K562 (cell line): ENCODE measurements around the gene DDR2. TPM values are rescaled to one million over a fixed set of nuclear protein-coding genes. Genes with fewer than 3 reads are reported as not detected.

Source experiments
- ATAC-seq: fragments of 200-7000 bp; cut with Tn5 transposase; 3 replicates; pipeline ENCODE4 v1.9.1; 2020; ENCODE audit warnings: moderate library complexity
- BruUV-seq: library from RNA; stranded (reverse); fragments of 400-500 nt; replicated peaks from 2 replicates; lab custom pipeline; 2021; lab: Mats Ljungman, UMichigan
- CTCF ChIA-PET: fragments of 300-600 bp; formaldehyde crosslinking; extraction: SDS; loops from one replicate; lab custom pipeline; 2021; ENCODE audit warnings: low intra/inter-chr PET ratio; lab: Yijun Ruan, JAX
- POLR2A ChIA-PET: fragments of 300-600, 350-650 bp; sonication (Branson Sonifier 250); formaldehyde crosslinking; extraction: SDS; loops from one replicate; lab custom pipeline; 2021; ENCODE audit warnings: antibody characterized with exemption, inconsistent platforms; lab: Yijun Ruan, JAX
- DNase-seq, 4 experiments: peaks; one replicate each; pipeline versions ENCODE4 v3.0.0 to v3.0.0-alpha.2; 2011 to 2018; ENCODE audit warnings: low spot score in 3 of 4, mixed read lengths in 3 of 4; ENCODE audit errors: extremely low read depth in 1 of 4
- FAIRE-seq: peaks from 2 replicates; lab custom pipeline; 2011; peaks lifted over from hg19 to GRCh38; lab: Jason Lieb, UNC
- H2AFZ ChIP-seq: 2 replicates; pipeline ENCODE4 v1.6.0; 2011; ENCODE audit warnings: low read depth, low read length, control low read depth, inconsistent platforms
- H3K27ac ChIP-seq: fragments of 200-600 bp; 3 replicates; pipeline ENCODE4 v1.8.0; 2011; ENCODE audit warnings: low read depth, mild to moderate bottlenecking, control low read depth, inconsistent platforms, low read length, moderate library complexity, mixed read lengths; ENCODE audit errors: extremely low read depth
- H3K27me3 ChIP-seq, 2 experiments: fragments of 300-600 bp in 1 of 2; 2 replicates in 1 of 2; 3 replicates in 1 of 2; pipeline versions ENCODE4 v1.6.0 to v1.8.0; 2011; ENCODE audit warnings: inconsistent platforms in 2 of 2, low read length in 2 of 2, mild to moderate bottlenecking in 1 of 2, mixed read lengths in 1 of 2, moderate library complexity in 1 of 2; ENCODE audit not compliant: control insufficient read depth in 2 of 2, insufficient read depth in 2 of 2
- H3K36me3 ChIP-seq: fragments of 300-600 bp; 3 replicates; pipeline ENCODE4 v1.8.0; 2011; ENCODE audit warnings: mild to moderate bottlenecking, low read length, inconsistent platforms; ENCODE audit not compliant: control insufficient read depth, insufficient read depth
- H3K4me1 ChIP-seq, 2 experiments: fragments of 200-600 bp in 1 of 2; replicated peaks in 1 of 2; 2 replicates in 1 of 2; 3 replicates in 1 of 2; pipeline versions ENCODE4 v1.5.1 to v1.8.0; 2011; ENCODE audit warnings: inconsistent platforms in 2 of 2, low read length in 2 of 2, mild to moderate bottlenecking in 1 of 2, mixed read lengths in 1 of 2, moderate library complexity in 1 of 2; ENCODE audit not compliant: control insufficient read depth in 2 of 2, insufficient read depth in 2 of 2
- H3K4me2 ChIP-seq: 2 replicates; pipeline ENCODE4 v1.6.1; 2011; ENCODE audit warnings: low read length, control low read depth, inconsistent platforms, mixed read lengths; ENCODE audit not compliant: insufficient read depth
- H3K4me3 ChIP-seq: fragments of 200-600 bp; sonication (generic), shearing (Covaris generic); 2 replicates; pipeline ENCODE4 v1.5.1; 2016; ENCODE audit warnings: control low read depth, inconsistent platforms
- H3K79me2 ChIP-seq: fragments of 200-600 bp; 3 replicates; pipeline ENCODE4 v1.8.0; 2011; ENCODE audit warnings: low read length, inconsistent platforms; ENCODE audit not compliant: control insufficient read depth, insufficient read depth
- H3K9ac ChIP-seq, 2 experiments: 2 replicates each; pipeline versions ENCODE4 v1.6.0 to v1.6.1; 2011; ENCODE audit warnings: low read depth in 2 of 2, low read length in 2 of 2, control low read depth in 1 of 2, inconsistent platforms in 1 of 2, mild to moderate bottlenecking in 1 of 2, mixed read lengths in 1 of 2; ENCODE audit not compliant: insufficient read depth in 1 of 2
- H3K9me1 ChIP-seq: one replicate; pipeline ENCODE4 v1.6.0; 2011; ENCODE audit warnings: inconsistent platforms, mild to moderate bottlenecking, low read length, moderate library complexity; ENCODE audit not compliant: control insufficient read depth, insufficient read depth
- H3K9me3 ChIP-seq: replicated peaks from 2 replicates; pipeline ENCODE4 v1.5.1; 2011; ENCODE audit warnings: low read depth, low read length, inconsistent platforms; ENCODE audit not compliant: control insufficient read depth, insufficient read depth
- H4K20me1 ChIP-seq: replicated peaks from 2 replicates; pipeline ENCODE4 v1.6.1; 2011; ENCODE audit warnings: low read length, inconsistent platforms, mixed read lengths; ENCODE audit not compliant: control insufficient read depth, insufficient read depth
- ADNP ChIP-seq: fragments of 200-800 bp; sonication (Bioruptor generic); IDR thresholded peaks from 2 replicates; pipeline ENCODE4 v1.6.1; 2016; ENCODE audit warnings: missing genetic modification characterization, missing compliant biosample characterization
- ATF1 ChIP-seq, 2 experiments: fragments of 450-650 bp in 1 of 2; IDR thresholded peaks; 2 replicates each; pipeline ENCODE4 v1.6.1; 2016; ENCODE audit warnings: missing compliant biosample characterization in 1 of 2, missing genetic modification characterization in 1 of 2
- BCOR ChIP-seq: fragments of 450-650 bp; IDR thresholded peaks from 2 replicates; pipeline ENCODE4 v1.6.1; 2016
- CBFA2T2 ChIP-seq: fragments of 450-650 bp; conservative IDR thresholded peaks from 2 replicates; pipeline ENCODE4 v1.6.1; 2017; ENCODE audit warnings: mild to moderate bottlenecking
- CHD4 ChIP-seq: fragments of 200-600 bp; sonication (generic); IDR thresholded peaks from 3 replicates; pipeline ENCODE4 v1.6.1; 2012; ENCODE audit warnings: low read depth, mild to moderate bottlenecking, mixed read lengths, low read length, inconsistent platforms; ENCODE audit not compliant: insufficient read depth, insufficient replicate concordance, poor library complexity, severe bottlenecking
- CREB1 ChIP-seq, 2 experiments: sonication (generic) in 1 of 2; formaldehyde crosslinking in 1 of 2; IDR thresholded peaks; 2 replicates each; pipeline versions ENCODE4 v1.6.1 to v1.8.0; 2012 to 2022; ENCODE audit warnings: inconsistent platforms in 1 of 2, mild to moderate bottlenecking in 1 of 2, missing genetic modification reagents in 1 of 2, moderate library complexity in 1 of 2
- HDAC2 ChIP-seq: fragments of 450-650 bp; IDR thresholded peaks from 2 replicates; pipeline ENCODE4 v1.6.1; 2016; ENCODE audit warnings: mild to moderate bottlenecking
- HES1 ChIP-seq: fragments of 450-650 bp; IDR thresholded peaks from 2 replicates; pipeline ENCODE4 v1.6.1; 2016; ENCODE audit warnings: low read depth, mild to moderate bottlenecking, moderate library complexity
- KDM1A ChIP-seq, 2 experiments: fragments of 450-650 bp; IDR thresholded peaks; 2 replicates each; pipeline ENCODE4 v1.6.1; 2016; ENCODE audit warnings: mild to moderate bottlenecking in 2 of 2
- KHSRP ChIP-seq: fragments of 450-650 bp; IDR thresholded peaks from 2 replicates; pipeline ENCODE4 v1.6.1; 2017
- MNT ChIP-seq, 2 experiments: fragments of 450-650 bp; conservative IDR thresholded peaks; 2 replicates each; pipeline ENCODE4 v1.6.1; 2017; ENCODE audit warnings: mild to moderate bottlenecking in 2 of 2, moderate library complexity in 2 of 2
- MTA1 ChIP-seq: fragments of 450-650 bp; IDR thresholded peaks from 2 replicates; pipeline ENCODE4 v1.6.1; 2017; ENCODE audit warnings: borderline replicate concordance
- NFE2 ChIP-seq: IDR thresholded peaks from 2 replicates; pipeline ENCODE4 v1.6.1; 2014; ENCODE audit warnings: antibody characterized with exemption, low read depth
- NR1H2 ChIP-seq: sonication (generic); formaldehyde crosslinking; IDR thresholded peaks from 2 replicates; pipeline ENCODE4 v1.4.0; 2020; ENCODE audit warnings: mild to moderate bottlenecking, missing genetic modification reagents
- RBM25 ChIP-seq: fragments of 200-400 bp; formaldehyde crosslinking; IDR thresholded peaks from 2 replicates; pipeline ENCODE4 v1.6.1; 2018; ENCODE audit warnings: low read length, low read depth, moderate library complexity; ENCODE audit not compliant: severe bottlenecking
- RFX5 ChIP-seq: IDR thresholded peaks from 2 replicates; pipeline ENCODE4 v1.6.1; 2011; ENCODE audit warnings: low read depth, mild to moderate bottlenecking, improper control_type of control experiment, low read length
- ZBTB17 ChIP-seq: fragments of 450-650 bp; formaldehyde crosslinking; IDR thresholded peaks from 2 replicates; pipeline ENCODE4 v1.4.0; 2020; ENCODE audit warnings: mild to moderate bottlenecking
- WGBS: fragments of 100-300 bp; shearing (Covaris generic); methylation state at CpG from one replicate; pipeline ENCODE4 v1.1.6; 2016; ENCODE audit warnings: low coverage, mixed read lengths; ENCODE audit not compliant: insufficient coverage; ENCODE audit errors: missing lambda C conversion rate; 5-methylcytosine and 5-hydroxymethylcytosine counted together
- in situ Hi-C: fragments of 300-500 bp; cut with MboI; formaldehyde crosslinking; loops from 4 replicates; pipeline ENCODE4 v1.15.0; 2018; ENCODE audit warnings: inconsistent platforms, mixed read lengths
- intact Hi-C: fragments of 100-400 bp; cut with micrococcal nuclease; formaldehyde crosslinking; loops from 2 replicates; pipeline ENCODE4 v1.14.2; 2022
- polyA plus RNA-seq, 8 experiments: library from polyadenylated mRNA; depleted of rRNA in 4 of 8; stranded (reverse) in 5 of 8; unstranded in 3 of 8; fragments of >200 nt; fragmentation: Nextera tagmentation in 2 of 8; fragmentation: Illumina TruSeq in 1 of 8; extraction: Ambion mirVana in 2 of 8; extraction: Trizol in 1 of 8; gene quantifications; 2 replicates each; pipeline versions ENCODE4 v1.2.1 to v1.2.3, GENCODE V29; 2011 to 2014; ENCODE audit warnings: inconsistent platforms in 1 of 8, missing spikeins in 1 of 8
- total RNA-seq, 7 experiments: library from RNA; depleted of rRNA in 6 of 7; stranded (reverse); fragments of >200 nt in 6 of 7; fragmentation: Illumina TruSeq in 2 of 7; extraction: Trizol in 2 of 7; gene quantifications; 2 replicates each; pipeline versions ENCODE4 v1.2.1 to v1.2.3, GENCODE V29; 2011 to 2021; ENCODE audit warnings: low replicate concordance in 1 of 7
- TF ChIP-seq, protein P1 (sequence below), 2 experiments: fragments of 450-650 bp in 1 of 2; sonication (generic) in 1 of 2; formaldehyde crosslinking; conservative IDR thresholded peaks; 2 replicates each; pipeline versions ENCODE4 v1.4.0 to v1.8.1; 2020 to 2022; ENCODE audit warnings: mild to moderate bottlenecking in 1 of 2, missing genetic modification reagents in 1 of 2
- TF ChIP-seq, protein P2 (sequence below): fragments of 250-450 bp; sonication (Bioruptor Pico); IDR thresholded peaks from 2 replicates; pipeline ENCODE4 v1.5.0; 2022; ENCODE audit warnings: mild to moderate bottlenecking

Gene DDR2
- total and polyA plus RNA-seq, 9 of the 15 experiments (the other 6 are each of a cell fraction or from before 2014, with no cell fraction given), result 0.36 to 2.0 (median 1.1) TPM

DNA sequence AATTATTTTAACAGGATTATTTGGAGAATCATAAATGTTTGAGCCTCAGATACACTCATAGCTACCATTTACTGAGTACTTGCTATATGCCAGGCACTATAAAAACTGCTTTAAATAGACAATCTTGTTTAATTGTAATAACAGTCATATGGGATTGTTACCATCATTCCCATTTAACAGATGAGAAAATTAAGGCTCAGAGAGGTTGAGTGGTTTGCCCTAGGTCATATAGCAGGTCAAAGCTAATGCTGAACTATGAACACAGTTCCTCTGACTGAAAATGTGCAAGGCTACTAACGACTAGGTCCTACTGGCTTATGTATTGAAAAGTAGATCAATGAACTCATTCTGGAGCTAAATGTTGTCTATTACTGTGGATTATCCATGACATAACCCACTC, 63.4 kb downstream of the DDR2 start:
- no peak overlapping the region for H3K4me3 ChIP-seq
- no peak overlapping the region for H3K4me2 ChIP-seq
- 0 out of 2 replicates have a peak, but pooled peaks cover 4% of the 10 kb centered on the region for H4K20me1 ChIP-seq
- no peaks in the 10 kb centered on the region for H3K36me3 ChIP-seq
- peaks cover 0 to 8% of the 10 kb centered on the region in 2 experiments; a peak in 4 of 5 replicates for H3K4me1 ChIP-seq
- in situ Hi-C loops, result no loop called here
- H2AFZ ChIP-seq, result no peak overlapping the region
- no peaks in the 10 kb centered on the region for H3K9me1 ChIP-seq
- no peak for DNase-seq
- no peaks in the 10 kb centered on the region for H3K79me2 ChIP-seq
- intact Hi-C loops, result no loop called here
- no peak for ATAC-seq
- no peak for FAIRE-seq
- CTCF ChIA-PET, result no interaction called here
- no peak overlapping the region for H3K27ac ChIP-seq
- POLR2A ChIA-PET, result interaction anchor here (0.6 to 1.3 kb wide), 3 partner anchors 15 to 596 kb away, joined by 3 to 4 read pairs (median 4); no protein-coding TSS in a partner anchor
- peaks cover 0 to 5% of the 10 kb centered on the region in 2 experiments; a peak in 2 of 5 replicates for H3K27me3 ChIP-seq
- no peak overlapping the region for H3K9ac ChIP-seq
- 0% methylated on average over 1 of the region's 1 CpG for WGBS
- H3K9me3 ChIP-seq, result no peaks in the 10 kb centered on the region
- no TSS peak for BruUV-seq
- 0 out of 2 replicates have a peak, but pooled peaks have one; percentile 45 for TF ChIP-seq ADNP (tag)
- no peak for TF ChIP-seq CREB1 (IDR thresholded peaks at IDR 0.05)
- TF ChIP-seq CREB1 (CRISPR knock-in tag; IDR thresholded peaks at IDR 0.05), result no peak
- TF ChIP-seq ATF1 (CRISPR knock-in tag; IDR thresholded peaks at IDR 0.05), result no peak
- peak; percentile 10; the same call in 1 of the 2 replicates for TF ChIP-seq ATF1 (tag; IDR thresholded peaks at IDR 0.05)
- no peak for TF ChIP-seq NR1H2 (CRISPR knock-in tag)
- TF ChIP-seq BCOR, result peak; percentile 88
- TF ChIP-seq MNT (conservative IDR thresholded peaks at IDR 0.05), result no peak
- TF ChIP-seq ZBTB17 (CRISPR knock-in tag), result no peak
- TF ChIP-seq HES1, result no peak
- peak; percentile 89 for TF ChIP-seq RBM25
- peak; percentile 43 to 54; a peak in 3 of 4 replicates for TF ChIP-seq KDM1A (IDR thresholded peaks at IDR 0.05)
- no peak for TF ChIP-seq MTA1
- TF ChIP-seq CBFA2T2, result no peak
- peak; percentile 72; the same call in 1 of the 2 replicates for TF ChIP-seq HDAC2
- TF ChIP-seq, protein P1, sequence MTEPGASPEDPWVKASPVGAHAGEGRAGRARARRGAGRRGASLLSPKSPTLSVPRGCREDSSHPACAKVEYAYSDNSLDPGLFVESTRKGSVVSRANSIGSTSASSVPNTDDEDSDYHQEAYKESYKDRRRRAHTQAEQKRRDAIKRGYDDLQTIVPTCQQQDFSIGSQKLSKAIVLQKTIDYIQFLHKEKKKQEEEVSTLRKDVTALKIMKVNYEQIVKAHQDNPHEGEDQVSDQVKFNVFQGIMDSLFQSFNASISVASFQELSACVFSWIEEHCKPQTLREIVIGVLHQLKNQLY (CRISPR knock-in tag; conservative IDR thresholded peaks at IDR 0.05), result no peak
- TF ChIP-seq NFE2, result no peak
- TF ChIP-seq CHD4, result peak; percentile 95
- TF ChIP-seq, protein P2, sequence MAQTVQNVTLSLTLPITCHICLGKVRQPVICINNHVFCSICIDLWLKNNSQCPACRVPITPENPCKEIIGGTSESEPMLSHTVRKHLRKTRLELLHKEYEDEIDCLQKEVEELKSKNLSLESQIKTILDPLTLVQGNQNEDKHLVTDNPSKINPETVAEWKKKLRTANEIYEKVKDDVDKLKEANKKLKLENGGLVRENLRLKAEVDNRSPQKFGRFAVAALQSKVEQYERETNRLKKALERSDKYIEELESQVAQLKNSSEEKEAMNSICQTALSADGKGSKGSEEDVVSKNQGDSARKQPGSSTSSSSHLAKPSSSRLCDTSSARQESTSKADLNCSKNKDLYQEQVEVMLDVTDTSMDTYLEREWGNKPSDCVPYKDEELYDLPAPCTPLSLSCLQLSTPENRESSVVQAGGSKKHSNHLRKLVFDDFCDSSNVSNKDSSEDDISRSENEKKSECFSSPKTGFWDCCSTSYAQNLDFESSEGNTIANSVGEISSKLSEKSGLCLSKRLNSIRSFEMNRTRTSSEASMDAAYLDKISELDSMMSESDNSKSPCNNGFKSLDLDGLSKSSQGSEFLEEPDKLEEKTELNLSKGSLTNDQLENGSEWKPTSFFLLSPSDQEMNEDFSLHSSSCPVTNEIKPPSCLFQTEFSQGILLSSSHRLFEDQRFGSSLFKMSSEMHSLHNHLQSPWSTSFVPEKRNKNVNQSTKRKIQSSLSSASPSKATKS (CRISPR knock-in tag), result no peak
- no peak for TF ChIP-seq KHSRP
- TF ChIP-seq RFX5, result no peak
